Measurements from ENCODE around the gene NPAS3.

NPAS3 gene

DNA sequence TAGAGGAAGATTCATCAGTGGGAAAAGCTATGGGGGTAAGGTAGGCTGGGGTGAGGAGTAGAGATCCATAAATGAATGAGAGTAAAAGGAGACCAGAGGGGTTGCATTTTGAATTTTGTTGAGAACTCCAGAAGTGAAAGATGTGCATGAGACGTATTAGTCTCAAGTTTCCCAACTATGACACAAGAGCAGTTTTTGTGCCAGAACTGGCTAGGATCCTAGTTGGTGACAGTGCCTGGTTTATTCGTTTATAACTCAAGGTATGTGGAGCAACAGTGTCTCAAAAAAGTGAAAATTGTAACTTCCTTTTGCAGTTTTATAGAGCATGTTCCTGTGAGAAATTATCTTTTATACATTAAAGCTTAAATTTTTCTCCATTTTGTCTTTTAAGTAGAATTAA, 377.0 kb downstream of the NPAS3 start:
- Histone ChIP-seq H4K20me1 (ENCODE audit: insufficient read depth, low read length) (no peaks in the 10 kb centered on the region), H3K27ac (ENCODE audit: low read length) (no peak overlapping the region), H3K36me3 (ENCODE audit: insufficient read depth, low read length) (no peaks in the 10 kb centered on the region), H3K27me3 (ENCODE audit: insufficient read depth, low read length, poor library complexity) (peaks cover 3% of the 10 kb centered on the region), H3K4me2 (ENCODE audit: insufficient read depth, low read length) (no peak overlapping the region), H3K4me1 (ENCODE audit: insufficient read depth, low read length) (no peaks in the 10 kb centered on the region), H3K9me3 (ENCODE audit: insufficient read depth, low read length, severe bottlenecking) (no peaks in the 10 kb centered on the region), H2AFZ (ENCODE audit: low read depth, low read length) (no peak overlapping the region), H3K9ac (ENCODE audit: low read depth, low read length) (no peak overlapping the region), H3K79me2 (ENCODE audit: insufficient read depth, low read length) (no peaks in the 10 kb centered on the region), H3K4me3 (ENCODE audit: low read depth in 1 of 2, low read length in 2 of 2) (no peak overlapping the region)
- DNase-seq (no peak), ATAC-seq (ENCODE audit: insufficient read depth, low read depth) (no peak)
- TF ChIP-seq, protein P1, sequence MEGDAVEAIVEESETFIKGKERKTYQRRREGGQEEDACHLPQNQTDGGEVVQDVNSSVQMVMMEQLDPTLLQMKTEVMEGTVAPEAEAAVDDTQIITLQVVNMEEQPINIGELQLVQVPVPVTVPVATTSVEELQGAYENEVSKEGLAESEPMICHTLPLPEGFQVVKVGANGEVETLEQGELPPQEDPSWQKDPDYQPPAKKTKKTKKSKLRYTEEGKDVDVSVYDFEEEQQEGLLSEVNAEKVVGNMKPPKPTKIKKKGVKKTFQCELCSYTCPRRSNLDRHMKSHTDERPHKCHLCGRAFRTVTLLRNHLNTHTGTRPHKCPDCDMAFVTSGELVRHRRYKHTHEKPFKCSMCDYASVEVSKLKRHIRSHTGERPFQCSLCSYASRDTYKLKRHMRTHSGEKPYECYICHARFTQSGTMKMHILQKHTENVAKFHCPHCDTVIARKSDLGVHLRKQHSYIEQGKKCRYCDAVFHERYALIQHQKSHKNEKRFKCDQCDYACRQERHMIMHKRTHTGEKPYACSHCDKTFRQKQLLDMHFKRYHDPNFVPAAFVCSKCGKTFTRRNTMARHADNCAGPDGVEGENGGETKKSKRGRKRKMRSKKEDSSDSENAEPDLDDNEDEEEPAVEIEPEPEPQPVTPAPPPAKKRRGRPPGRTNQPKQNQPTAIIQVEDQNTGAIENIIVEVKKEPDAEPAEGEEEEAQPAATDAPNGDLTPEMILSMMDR (IDR thresholded peaks at IDR 0.05; ENCODE audit: borderline replicate concordance, extremely low read depth, low read length, poor library complexity, severe bottlenecking): no peak
- TF ChIP-seq EZH2 (IDR thresholded peaks at IDR 0.05; ENCODE audit: borderline replicate concordance, low read depth, low read length, severe bottlenecking): no peak

DNA sequence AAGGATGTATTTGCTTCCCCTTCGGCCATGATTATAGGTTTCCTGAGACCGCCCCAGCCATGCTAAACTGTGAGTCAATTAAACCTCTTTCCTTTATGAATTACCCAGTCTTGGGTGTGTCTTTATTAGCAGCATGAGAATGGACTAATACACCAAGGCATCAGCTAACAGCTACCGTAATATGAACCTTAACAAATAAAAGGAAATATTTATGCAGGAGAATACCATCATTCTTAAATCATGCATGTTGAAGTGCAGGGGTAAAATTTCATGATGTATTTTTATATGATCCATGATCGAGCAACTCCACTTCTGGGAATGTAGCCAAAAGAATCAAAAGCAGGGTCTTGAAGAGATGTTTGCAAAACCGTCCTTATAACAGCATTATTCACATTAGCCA, 379.0 kb downstream of the NPAS3 start:
- no peak for ATAC-seq (ENCODE audit: insufficient read depth, low read depth)
- H3K9ac ChIP-seq (ENCODE audit: low read depth, low read length): no peak overlapping the region
- DNase-seq: no peak
- H4K20me1 ChIP-seq (ENCODE audit: insufficient read depth, low read length): no peaks in the 10 kb centered on the region
- H2AFZ ChIP-seq (ENCODE audit: low read depth, low read length): no peak overlapping the region
- TF ChIP-seq, protein P1 (IDR thresholded peaks at IDR 0.05; ENCODE audit: borderline replicate concordance, extremely low read depth, low read length, poor library complexity, severe bottlenecking): no peak
- no peak for TF ChIP-seq EZH2 (IDR thresholded peaks at IDR 0.05; ENCODE audit: borderline replicate concordance, low read depth, low read length, severe bottlenecking)
- H3K4me1 ChIP-seq (ENCODE audit: insufficient read depth, low read length): no peaks in the 10 kb centered on the region
- no peak overlapping the region for H3K4me2 ChIP-seq (ENCODE audit: insufficient read depth, low read length)
- H3K27ac ChIP-seq (ENCODE audit: low read length): no peak overlapping the region
- no peaks in the 10 kb centered on the region for H3K36me3 ChIP-seq (ENCODE audit: insufficient read depth, low read length)
- H3K4me3 ChIP-seq (ENCODE audit: low read depth in 1 of 2, low read length in 2 of 2): no peak overlapping the region
- peaks cover 8% of the 10 kb centered on the region for H3K27me3 ChIP-seq (ENCODE audit: insufficient read depth, low read length, poor library complexity)
- no peaks in the 10 kb centered on the region for H3K9me3 ChIP-seq (ENCODE audit: insufficient read depth, low read length, severe bottlenecking)
- H3K79me2 ChIP-seq (ENCODE audit: insufficient read depth, low read length): no peaks in the 10 kb centered on the region

DNA sequence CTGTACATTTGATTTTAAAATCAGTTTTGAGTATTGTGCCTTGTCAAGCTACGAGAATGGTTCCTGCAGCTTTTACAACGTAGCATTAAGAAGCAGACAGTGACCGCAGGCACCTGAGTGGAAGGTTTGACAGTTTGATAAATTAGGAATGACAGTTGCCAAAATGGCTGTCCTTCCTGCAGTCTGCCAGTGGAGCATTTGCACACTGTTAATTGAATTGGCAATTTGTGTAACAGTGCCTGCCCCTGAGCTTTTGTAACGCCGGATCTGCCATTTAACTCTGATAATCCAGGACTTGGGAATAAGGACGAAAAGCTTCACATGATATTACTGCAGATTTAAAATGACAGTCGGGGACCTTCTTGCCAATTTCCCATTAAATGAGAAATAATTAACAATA, 385.3 kb downstream of the NPAS3 start:
- Histone ChIP-seq H3K79me2 (ENCODE audit: insufficient read depth, low read length) (no peaks in the 10 kb centered on the region), H4K20me1 (ENCODE audit: insufficient read depth, low read length) (no peaks in the 10 kb centered on the region), H2AFZ (ENCODE audit: low read depth, low read length) (no peak overlapping the region), H3K27me3 (ENCODE audit: insufficient read depth, low read length, poor library complexity) (peaks cover 11% of the 10 kb centered on the region), H3K9ac (ENCODE audit: low read depth, low read length) (no peak overlapping the region), H3K4me1 (ENCODE audit: insufficient read depth, low read length) (no peaks in the 10 kb centered on the region), H3K4me3 (ENCODE audit: low read depth in 1 of 2, low read length in 2 of 2) (no peak overlapping the region), H3K9me3 (ENCODE audit: insufficient read depth, low read length, severe bottlenecking) (no peaks in the 10 kb centered on the region), H3K27ac (ENCODE audit: low read length) (no peak overlapping the region), H3K4me2 (ENCODE audit: insufficient read depth, low read length) (no peak overlapping the region), H3K36me3 (ENCODE audit: insufficient read depth, low read length) (no peaks in the 10 kb centered on the region)
- TF ChIP-seq EZH2 (IDR thresholded peaks at IDR 0.05; ENCODE audit: borderline replicate concordance, low read depth, low read length, severe bottlenecking): no peak
- TF ChIP-seq, protein P1 (IDR thresholded peaks at IDR 0.05; ENCODE audit: borderline replicate concordance, extremely low read depth, low read length, poor library complexity, severe bottlenecking): no peak
- DNase-seq (no peak), ATAC-seq (ENCODE audit: insufficient read depth, low read depth) (no peak)

All from DND-41 (cell line).